Fibroblast of lung (primary cell): ENCODE data around the gene MAST1.

Experiments
- CTCF ChIP-seq, 2 donors: IDR thresholded peaks in 1 of 2; conservative IDR thresholded peaks in 1 of 2; 1 replicate in 1 of 2; 2 replicates in 1 of 2; pipeline ENCODE4 v1.5.1; 2011 to 2012; ENCODE audit warnings: low read length in 2 of 2, control low read depth in 1 of 2, inconsistent platforms in 1 of 2, low read depth in 1 of 2, mild to moderate bottlenecking in 1 of 2
- EZH2 ChIP-seq: IDR thresholded peaks from 2 replicates; pipeline ENCODE4 v1.5.1; 2012; ENCODE audit warnings: low read length, control low read depth, mild to moderate bottlenecking; ENCODE audit errors: missing control alignments

GRCh38 chr19:12886969-12887747 is 48.8 kb downstream of the MAST1 start, which contains the start of gene KLF1:
- TF ChIP-seq CTCF (conservative IDR thresholded peaks at IDR 0.05 in 1 of 2, IDR thresholded peaks at IDR 0.05 in 1 of 2; ENCODE audit: low read depth in 1 of 2, low read length in 2 of 2) (no peak), EZH2 (no peak)
